Panc1 (cell line): ENCODE results near the gene POMGNT1. TPM values are rescaled to one million over a fixed set of nuclear protein-coding genes. Genes with fewer than 3 reads are reported as not detected.

Source experiments
- ATAC-seq: fragments of 200-7000 bp; cut with Tn5 transposase; 2 replicates; pipeline ENCODE4 v1.9.1; 2020; ENCODE audit warnings: mild to moderate bottlenecking, moderate library complexity
- BruUV-seq: library from RNA; stranded (reverse); fragments of 400-500 nt; replicated peaks from 2 replicates; lab custom pipeline; 2021; lab: Mats Ljungman, UMichigan
- CTCF ChIA-PET: fragments of 300-600 bp; sonication (Branson Sonifier 250); formaldehyde crosslinking; loops from one replicate; lab custom pipeline; 2022; ENCODE audit warnings: antibody characterized with exemption; lab: Charles Lee
- POLR2A ChIA-PET: fragments of 300-600 bp; sonication (Branson Sonifier 250); formaldehyde crosslinking; loops from one replicate; lab custom pipeline; 2022; ENCODE audit warnings: antibody characterized with exemption; lab: Charles Lee
- DNase-seq: peaks from one replicate; pipeline ENCODE4 v3.0.0-alpha.2; 2010; ENCODE audit warnings: low read depth, low spot score
- H3K27ac ChIP-seq: 2 replicates; pipeline ENCODE4 v1.5.1; 2011; ENCODE audit warnings: mild to moderate bottlenecking, low read length, inconsistent platforms
- H3K27me3 ChIP-seq: fragments of 200-500 bp; sonication (Bioruptor generic); 2 replicates; pipeline ENCODE4 v1.6.0; 2014; ENCODE audit warnings: low read length, inconsistent platforms; ENCODE audit not compliant: control insufficient read depth, insufficient read depth
- H3K36me3 ChIP-seq: fragments of 200-500 bp; sonication (Bioruptor generic); 2 replicates; pipeline ENCODE4 v1.5.1; 2014; ENCODE audit warnings: inconsistent platforms, mild to moderate bottlenecking, low read length, moderate library complexity; ENCODE audit not compliant: control insufficient read depth, insufficient read depth
- H3K4me1 ChIP-seq: 2 replicates; pipeline ENCODE4 v1.5.1; 2011; ENCODE audit warnings: inconsistent platforms, mild to moderate bottlenecking, low read length, moderate library complexity; ENCODE audit not compliant: control insufficient read depth, insufficient read depth
- H3K4me3 ChIP-seq, 2 experiments: 2 replicates each; pipeline ENCODE4 v1.5.1; 2011 to 2012; ENCODE audit warnings: low read depth in 2 of 2, low read length in 2 of 2, mild to moderate bottlenecking in 2 of 2, inconsistent platforms in 1 of 2, moderate library complexity in 1 of 2
- H3K9me3 ChIP-seq: fragments of 200-500 bp; sonication (Bioruptor generic); 2 replicates; pipeline ENCODE4 v1.5.1; 2014; ENCODE audit warnings: low read depth, mild to moderate bottlenecking, inconsistent platforms, low read length, moderate library complexity; ENCODE audit not compliant: control insufficient read depth, insufficient read depth
- POLR2AphosphoS5 ChIP-seq: IDR thresholded peaks from 2 replicates; pipeline ENCODE4 v1.6.1; 2012; ENCODE audit warnings: mild to moderate bottlenecking, low read depth, low read length, moderate library complexity
- SIN3A ChIP-seq: IDR thresholded peaks from 2 replicates; pipeline ENCODE4 v1.6.1; 2012; ENCODE audit warnings: low read depth, mild to moderate bottlenecking, low read length, moderate library complexity, borderline replicate concordance; ENCODE audit not compliant: insufficient read depth
- TCF7L2 ChIP-seq: IDR thresholded peaks from 2 replicates; pipeline ENCODE4 v1.6.1; 2011; ENCODE audit warnings: mild to moderate bottlenecking, low read depth, low read length, inconsistent platforms
- in situ Hi-C: cut with HindIII; loops from 2 replicates; pipeline ENCODE4 v1.10.0; 2016; ENCODE audit warnings: low sequenced_read_pairs, low pct_unique_long_range_greater_than_20kb
- intact Hi-C: fragments of 100-400 bp; cut with micrococcal nuclease; formaldehyde crosslinking; loops from one replicate; pipeline ENCODE4 v1.10.0; 2022; ENCODE audit not compliant: unreplicated experiment
- total RNA-seq: library from RNA; stranded (reverse); gene quantifications from one replicate; pipeline ENCODE4 v1.2.1, GENCODE V29; 2021; ENCODE audit not compliant: unreplicated experiment
- TF ChIP-seq, protein P1 (sequence below), 2 experiments: IDR thresholded peaks; 2 replicates each; pipeline ENCODE4 v1.6.1; 2011 to 2012; ENCODE audit warnings: low read depth in 2 of 2, control low read depth in 1 of 2, low read length in 1 of 2, mild to moderate bottlenecking in 1 of 2, moderate library complexity in 1 of 2; ENCODE audit not compliant: insufficient read depth in 1 of 2
- TF ChIP-seq, protein P2 (sequence below): fragments of 450-650 bp; IDR thresholded peaks from 2 replicates; pipeline ENCODE4 v1.5.1; 2017; ENCODE audit warnings: mild to moderate bottlenecking

POMGNT1 gene
- total RNA-seq, 1 experiment from 2014 or later = 178 TPM

DNA sequence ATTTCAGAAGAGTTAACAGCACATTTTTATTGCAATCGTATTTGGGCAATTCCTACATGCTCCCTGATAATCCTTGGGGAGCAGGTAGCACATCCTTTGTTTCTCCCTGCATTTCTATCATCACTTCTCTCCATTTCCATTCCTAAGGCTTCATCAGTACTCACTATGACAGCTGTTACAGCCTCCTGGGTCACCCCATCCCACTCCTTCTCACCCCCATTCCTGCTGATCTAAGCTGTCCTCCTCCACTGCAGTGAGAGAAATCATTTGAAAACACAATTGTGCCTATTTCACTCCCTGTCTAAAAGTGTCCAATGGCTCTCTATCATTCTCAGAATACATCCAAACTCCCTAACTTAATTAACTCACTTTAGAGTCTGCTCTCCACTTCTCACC, 40.3 kb downstream of the POMGNT1 start:
- no peaks in the 10 kb centered on the region for H3K27me3 ChIP-seq
- no peak overlapping the region for H3K4me3 ChIP-seq
- in situ Hi-C loops (no loop called here), intact Hi-C loops (no loop called here)
- H3K27ac ChIP-seq = no peak overlapping the region
- H3K4me1 ChIP-seq = no peaks in the 10 kb centered on the region
- H3K9me3 ChIP-seq = no peaks in the 10 kb centered on the region
- ChIA-PET CTCF (no interaction called here), POLR2A (no interaction called here)
- H3K36me3 ChIP-seq = no peaks in the 10 kb centered on the region
- no TSS peak for BruUV-seq
- no peak for ATAC-seq
- DNase-seq = no peak
- TF ChIP-seq POLR2AphosphoS5 (no peak), TCF7L2 (no peak), SIN3A (no peak)
- TF ChIP-seq, protein P1, sequence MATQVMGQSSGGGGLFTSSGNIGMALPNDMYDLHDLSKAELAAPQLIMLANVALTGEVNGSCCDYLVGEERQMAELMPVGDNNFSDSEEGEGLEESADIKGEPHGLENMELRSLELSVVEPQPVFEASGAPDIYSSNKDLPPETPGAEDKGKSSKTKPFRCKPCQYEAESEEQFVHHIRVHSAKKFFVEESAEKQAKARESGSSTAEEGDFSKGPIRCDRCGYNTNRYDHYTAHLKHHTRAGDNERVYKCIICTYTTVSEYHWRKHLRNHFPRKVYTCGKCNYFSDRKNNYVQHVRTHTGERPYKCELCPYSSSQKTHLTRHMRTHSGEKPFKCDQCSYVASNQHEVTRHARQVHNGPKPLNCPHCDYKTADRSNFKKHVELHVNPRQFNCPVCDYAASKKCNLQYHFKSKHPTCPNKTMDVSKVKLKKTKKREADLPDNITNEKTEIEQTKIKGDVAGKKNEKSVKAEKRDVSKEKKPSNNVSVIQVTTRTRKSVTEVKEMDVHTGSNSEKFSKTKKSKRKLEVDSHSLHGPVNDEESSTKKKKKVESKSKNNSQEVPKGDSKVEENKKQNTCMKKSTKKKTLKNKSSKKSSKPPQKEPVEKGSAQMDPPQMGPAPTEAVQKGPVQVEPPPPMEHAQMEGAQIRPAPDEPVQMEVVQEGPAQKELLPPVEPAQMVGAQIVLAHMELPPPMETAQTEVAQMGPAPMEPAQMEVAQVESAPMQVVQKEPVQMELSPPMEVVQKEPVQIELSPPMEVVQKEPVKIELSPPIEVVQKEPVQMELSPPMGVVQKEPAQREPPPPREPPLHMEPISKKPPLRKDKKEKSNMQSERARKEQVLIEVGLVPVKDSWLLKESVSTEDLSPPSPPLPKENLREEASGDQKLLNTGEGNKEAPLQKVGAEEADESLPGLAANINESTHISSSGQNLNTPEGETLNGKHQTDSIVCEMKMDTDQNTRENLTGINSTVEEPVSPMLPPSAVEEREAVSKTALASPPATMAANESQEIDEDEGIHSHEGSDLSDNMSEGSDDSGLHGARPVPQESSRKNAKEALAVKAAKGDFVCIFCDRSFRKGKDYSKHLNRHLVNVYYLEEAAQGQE (IDR thresholded peaks at IDR 0.05; ENCODE audit: insufficient read depth in 1 of 2, low read depth in 2 of 2, low read length in 1 of 2) = no peak
- TF ChIP-seq, protein P2, sequence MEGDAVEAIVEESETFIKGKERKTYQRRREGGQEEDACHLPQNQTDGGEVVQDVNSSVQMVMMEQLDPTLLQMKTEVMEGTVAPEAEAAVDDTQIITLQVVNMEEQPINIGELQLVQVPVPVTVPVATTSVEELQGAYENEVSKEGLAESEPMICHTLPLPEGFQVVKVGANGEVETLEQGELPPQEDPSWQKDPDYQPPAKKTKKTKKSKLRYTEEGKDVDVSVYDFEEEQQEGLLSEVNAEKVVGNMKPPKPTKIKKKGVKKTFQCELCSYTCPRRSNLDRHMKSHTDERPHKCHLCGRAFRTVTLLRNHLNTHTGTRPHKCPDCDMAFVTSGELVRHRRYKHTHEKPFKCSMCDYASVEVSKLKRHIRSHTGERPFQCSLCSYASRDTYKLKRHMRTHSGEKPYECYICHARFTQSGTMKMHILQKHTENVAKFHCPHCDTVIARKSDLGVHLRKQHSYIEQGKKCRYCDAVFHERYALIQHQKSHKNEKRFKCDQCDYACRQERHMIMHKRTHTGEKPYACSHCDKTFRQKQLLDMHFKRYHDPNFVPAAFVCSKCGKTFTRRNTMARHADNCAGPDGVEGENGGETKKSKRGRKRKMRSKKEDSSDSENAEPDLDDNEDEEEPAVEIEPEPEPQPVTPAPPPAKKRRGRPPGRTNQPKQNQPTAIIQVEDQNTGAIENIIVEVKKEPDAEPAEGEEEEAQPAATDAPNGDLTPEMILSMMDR = no peak

DNA sequence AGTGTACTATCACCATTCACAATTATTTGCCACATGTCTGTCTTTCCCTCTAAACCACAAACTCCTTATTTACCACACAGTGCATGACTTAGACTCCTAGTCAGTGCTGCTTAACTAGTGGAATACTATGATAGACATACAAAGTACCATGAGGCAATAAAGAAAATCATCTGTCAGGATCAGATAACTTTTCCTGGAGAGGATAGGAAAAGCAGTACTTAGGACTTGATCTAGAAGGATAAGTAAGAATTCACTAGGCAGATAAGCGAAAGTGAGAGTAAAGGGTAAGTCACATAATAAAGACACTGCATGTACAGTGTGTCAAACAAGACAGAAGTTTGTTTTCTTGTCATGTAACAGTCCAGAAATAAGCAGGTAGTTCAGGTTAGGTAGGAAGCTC, 44.5 kb downstream of the POMGNT1 start:
- ATAC-seq (no peak), DNase-seq (no peak)
- Histone ChIP-seq H3K27ac (no peak overlapping the region), H3K4me3 (no peak overlapping the region), H3K4me1 (no peaks in the 10 kb centered on the region), H3K9me3 (no peaks in the 10 kb centered on the region), H3K36me3 (no peaks in the 10 kb centered on the region), H3K27me3 (no peaks in the 10 kb centered on the region)
- POLR2A ChIA-PET = no interaction called here
- in situ Hi-C loops (no loop called here), intact Hi-C loops (no loop called here)
- BruUV-seq = no TSS peak
- CTCF ChIA-PET = no interaction called here
- TF ChIP-seq, protein P1 (IDR thresholded peaks at IDR 0.05; ENCODE audit: insufficient read depth in 1 of 2, low read depth in 2 of 2, low read length in 1 of 2) = no peak
- TF ChIP-seq POLR2AphosphoS5 (no peak), TCF7L2 (no peak), SIN3A (no peak)
- TF ChIP-seq, protein P2 = no peak
